NCI-H2227 treated with DMSO at 0.1 percent for 48 hours (cell line): ENCODE results near the gene PTPRR.
"Not testable (repeated sequence)": the region's sequence is repeated elsewhere in the genome, so short reads cannot be mapped to it uniquely, and the experiment has no call there.

Experiments used
- DNase-seq: peaks from one replicate; lab custom pipeline; 2025; lab: John Stamatoyannopoulos, UW

Gene PTPRR

GRCh38 chr12:70840656-70841350, 79.7 kb downstream of the PTPRR start:
- DNase-seq: no peak

DNA sequence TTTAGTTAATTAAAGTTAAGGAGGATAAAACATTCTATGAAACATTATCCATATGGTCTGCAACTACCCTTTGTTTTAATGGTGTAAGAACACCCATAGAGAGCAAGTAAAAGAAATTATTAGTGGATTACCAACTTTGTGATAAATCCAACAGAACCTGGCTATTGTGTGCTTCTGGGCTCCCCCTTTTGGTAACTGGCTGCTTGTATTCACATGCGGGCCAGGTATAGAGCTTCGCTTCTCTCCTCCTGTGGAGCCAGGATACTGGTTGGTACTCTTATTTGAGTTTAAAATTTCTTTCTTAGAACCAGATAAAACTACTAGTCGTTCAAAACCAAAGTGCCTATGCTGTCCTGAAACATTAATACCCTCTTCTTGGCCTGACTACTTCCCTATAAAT, 81.0 kb downstream of the PTPRR start:
- no peak for DNase-seq

DNA sequence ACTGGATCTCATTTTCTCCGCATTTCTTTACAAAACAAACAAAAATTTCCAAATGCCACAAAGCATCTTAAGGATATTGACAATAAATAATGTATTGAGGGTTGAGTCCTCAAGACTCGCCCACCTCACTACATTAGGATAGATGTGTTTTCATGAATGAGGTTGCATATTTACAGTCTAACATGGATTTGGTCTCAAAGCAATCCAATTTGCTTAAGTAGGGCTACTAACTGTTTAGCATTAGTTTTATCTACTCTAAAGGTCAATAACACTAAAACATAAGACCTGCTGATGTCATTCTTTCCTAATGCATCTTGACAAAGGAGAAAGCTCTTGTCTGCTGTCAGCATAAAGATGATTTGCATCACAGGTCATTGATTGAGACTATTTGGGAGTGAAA, 82.4 kb downstream of the PTPRR start:
- DNase-seq: no peak

DNA sequence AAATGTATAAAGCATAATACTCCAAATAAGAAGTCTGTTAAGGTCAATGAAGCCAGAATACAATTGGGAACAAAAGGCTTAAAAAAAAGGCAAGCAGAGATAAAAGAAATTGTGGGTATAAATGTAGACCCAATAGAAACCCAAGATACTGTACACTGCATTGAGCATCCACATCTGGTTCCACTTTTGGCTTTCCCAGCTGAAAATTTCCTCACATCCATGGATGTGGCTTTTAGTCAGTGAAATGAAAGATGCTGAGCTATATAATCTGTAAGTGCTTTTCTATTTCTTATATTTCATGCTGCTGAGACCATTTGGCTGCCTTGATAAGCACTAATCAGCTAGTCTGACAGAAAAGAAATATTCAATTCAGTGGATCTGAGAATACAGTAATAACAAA, 83.5 kb downstream of the PTPRR start:
- no peak for DNase-seq

GRCh38 chr12:70835948-70836347, 84.6 kb downstream of the PTPRR start:
- DNase-seq: no peak

- no peak for DNase-seq
Observed at GRCh38 chr12:70831543-70831942, 89.0 kb downstream of the PTPRR start.

- no peak for DNase-seq
Observed at GRCh38 chr12:70830221-70831061, 90.1 kb downstream of the PTPRR start.

GRCh38 chr12:70829070-70829469, 91.5 kb downstream of the PTPRR start:
- no peak for DNase-seq

DNA sequence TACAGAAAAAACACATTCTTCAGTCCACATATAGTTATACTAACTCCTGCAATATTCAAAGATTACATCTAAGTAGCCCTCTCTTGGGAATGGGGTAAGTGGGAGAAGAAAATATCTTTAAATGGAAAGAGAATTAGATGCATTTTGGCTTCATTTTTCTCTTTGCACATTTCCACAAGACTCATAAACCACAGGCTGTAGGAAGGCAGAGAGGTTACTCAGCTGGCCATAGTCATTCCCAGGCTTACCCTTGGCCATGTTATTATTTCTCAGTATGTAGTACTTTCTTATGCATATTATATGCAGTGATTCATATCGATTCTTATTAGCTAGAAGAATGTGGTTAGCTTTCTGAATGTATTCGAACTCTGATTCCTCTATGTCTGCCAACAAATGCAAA, 92.2 kb downstream of the PTPRR start:
- no peak for DNase-seq

DNA sequence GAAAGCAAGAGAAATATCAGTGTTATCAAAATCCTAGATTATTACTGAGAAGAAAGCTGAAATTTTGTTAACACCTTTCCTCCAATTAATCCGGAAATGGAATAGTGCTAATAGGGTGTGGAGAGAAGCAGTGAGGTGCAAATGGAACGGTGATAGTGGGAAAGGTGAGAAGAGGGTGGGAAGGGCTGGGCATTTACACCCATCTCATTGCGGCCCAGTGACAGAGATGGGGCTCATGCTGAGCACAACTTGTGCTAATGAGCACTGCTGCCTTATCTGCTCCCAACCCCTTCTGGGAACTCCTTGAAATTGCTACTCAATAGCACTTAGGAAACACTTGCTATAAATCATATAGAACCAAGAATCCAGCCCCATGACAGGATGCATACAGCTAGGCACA, 94.4 kb downstream of the PTPRR start:
- no peak for DNase-seq

GRCh38 chr12:70824511-70824910, 96.0 kb downstream of the PTPRR start:
- no peak for DNase-seq

GRCh38 chr12:70823182-70823976, 97.2 kb downstream of the PTPRR start:
- no peak for DNase-seq

DNA sequence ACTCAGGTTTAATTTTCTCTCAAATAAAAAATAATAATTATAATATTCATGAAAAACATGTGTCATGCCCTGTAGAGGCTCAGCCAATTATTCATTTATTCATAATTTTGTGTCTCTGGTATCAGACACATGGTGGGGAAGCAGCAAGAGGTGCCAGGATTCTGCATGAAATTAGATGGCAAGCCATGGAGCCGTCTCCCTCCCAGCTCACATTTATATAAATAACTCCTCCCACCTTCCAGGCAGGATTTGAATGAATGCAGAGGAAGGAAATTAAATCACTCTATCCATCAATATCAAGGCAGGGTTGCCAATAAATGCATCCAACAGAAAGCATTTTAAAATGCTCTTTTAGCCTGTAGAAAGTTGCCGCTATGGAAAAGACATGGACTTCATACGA, 98.1 kb downstream of the PTPRR start:
- DNase-seq: no peak

DNA sequence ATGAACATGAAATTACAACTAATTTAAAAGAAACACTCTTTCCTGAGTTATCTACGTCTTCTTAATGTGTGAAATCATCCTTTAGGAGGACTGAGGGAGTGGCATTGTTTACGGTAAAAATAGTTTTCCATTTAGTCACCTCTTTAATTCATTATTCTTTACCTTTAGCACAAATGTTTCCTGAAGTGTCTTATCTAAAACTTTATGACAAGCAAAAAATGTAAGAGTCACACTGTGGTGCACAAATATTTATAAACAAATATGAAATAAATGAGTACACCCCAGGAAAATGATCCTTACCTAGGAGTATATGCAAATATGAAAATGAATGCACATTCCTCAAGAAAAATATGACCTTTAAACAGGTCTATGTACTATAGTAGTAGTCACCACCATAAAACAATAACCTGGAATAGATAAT, 104.6 kb downstream of the PTPRR start:
- DNase-seq: no peak

- no peak for DNase-seq
Observed at GRCh38 chr12:70815056-70815455, 105.5 kb downstream of the PTPRR start.

DNA sequence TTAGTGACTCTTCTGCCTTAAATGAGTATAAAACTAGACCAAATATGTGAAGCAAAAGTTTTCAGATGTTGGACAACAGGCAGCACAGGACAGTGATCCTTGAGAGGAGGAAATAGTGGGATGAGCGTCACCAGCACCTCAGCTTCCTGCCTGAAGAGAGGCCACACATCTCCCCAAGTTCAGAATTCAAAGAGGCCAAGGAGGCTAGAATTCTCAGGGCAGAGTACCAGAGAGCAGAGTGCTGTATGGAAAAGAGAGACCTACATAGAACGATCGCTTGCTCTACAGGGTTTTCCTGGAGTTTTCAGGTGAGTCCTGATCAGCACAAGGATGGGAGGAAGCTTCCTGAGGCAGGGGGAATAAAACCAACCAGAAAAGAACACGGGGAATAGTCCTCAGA, 107.0 kb downstream of the PTPRR start:
- no peak for DNase-seq

DNA sequence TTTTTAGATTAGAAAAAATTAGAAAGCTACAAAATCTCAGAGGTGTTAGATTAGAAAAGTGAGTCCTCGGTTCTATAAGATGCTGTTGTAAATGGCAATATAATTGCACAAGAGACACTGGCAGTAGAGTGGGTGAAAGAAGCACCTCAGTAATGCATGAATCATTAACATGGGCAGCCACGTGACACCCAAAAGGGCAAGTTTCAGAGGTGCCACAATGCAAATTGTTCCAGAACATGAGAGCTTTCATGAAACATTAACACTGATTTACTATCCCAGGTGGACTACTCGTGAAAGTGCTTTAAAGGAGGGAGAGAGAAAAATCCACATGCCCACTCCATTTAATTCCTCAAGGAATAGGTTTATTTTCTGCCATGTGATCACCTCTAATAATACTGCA, 108.4 kb downstream of the PTPRR start:
- DNase-seq: no peak

GRCh38 chr12:70809887-70810286, 110.7 kb downstream of the PTPRR start:
- no peak for DNase-seq

- DNase-seq: not testable (repeated sequence)
Observed at GRCh38 chr12:70807993-70808392, 112.5 kb downstream of the PTPRR start.

- DNase-seq: no peak
Observed at GRCh38 chr12:70806827-70807226, 113.7 kb downstream of the PTPRR start.

GRCh38 chr12:70806043-70806442, 114.5 kb downstream of the PTPRR start:
- no peak for DNase-seq

- no peak for DNase-seq
Observed at GRCh38 chr12:70798016-70798783, 122.3 kb downstream of the PTPRR start.
